Activated CD4-positive, alpha-beta T cell treated with anti-CD3 and anti-CD28 coated beads, Interleukin-10, Interleukin-2, amounts not matched to agents 100 ng/mL and 50 ng/mL, durations not matched to agents 16 hours and 8 hours (primary cell): ENCODE measurements around the gene CDR2.

Experiments
- DNase-seq: peaks from one replicate; pipeline ENCODE4 v3.0.0-alpha.2; 2020

Gene CDR2

GRCh38 chr16:22323173-22323958 is 51.1 kb downstream of the CDR2 start:
- no peak for DNase-seq

DNA sequence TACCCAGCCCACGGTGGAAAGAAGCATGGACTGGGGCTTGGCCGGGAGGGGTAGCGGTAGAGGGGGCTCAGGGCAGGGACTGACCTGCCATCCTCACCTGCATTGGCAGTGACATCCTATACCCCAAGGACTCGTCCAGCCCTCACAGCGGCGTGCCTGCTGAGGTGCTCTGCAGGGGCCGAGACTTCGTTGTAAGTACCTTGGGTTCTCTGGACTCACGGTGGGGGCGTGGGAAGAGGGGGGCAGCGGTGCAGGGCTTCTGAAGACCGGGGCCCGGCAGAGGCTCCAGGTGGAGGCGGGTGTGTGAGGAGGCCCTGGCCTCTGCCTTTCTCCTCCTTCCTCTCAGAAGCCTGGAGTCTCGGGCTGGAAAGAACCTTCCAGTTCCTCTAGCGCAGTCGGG is 51.7 kb downstream of the CDR2 start:
- no peak for DNase-seq

DNA sequence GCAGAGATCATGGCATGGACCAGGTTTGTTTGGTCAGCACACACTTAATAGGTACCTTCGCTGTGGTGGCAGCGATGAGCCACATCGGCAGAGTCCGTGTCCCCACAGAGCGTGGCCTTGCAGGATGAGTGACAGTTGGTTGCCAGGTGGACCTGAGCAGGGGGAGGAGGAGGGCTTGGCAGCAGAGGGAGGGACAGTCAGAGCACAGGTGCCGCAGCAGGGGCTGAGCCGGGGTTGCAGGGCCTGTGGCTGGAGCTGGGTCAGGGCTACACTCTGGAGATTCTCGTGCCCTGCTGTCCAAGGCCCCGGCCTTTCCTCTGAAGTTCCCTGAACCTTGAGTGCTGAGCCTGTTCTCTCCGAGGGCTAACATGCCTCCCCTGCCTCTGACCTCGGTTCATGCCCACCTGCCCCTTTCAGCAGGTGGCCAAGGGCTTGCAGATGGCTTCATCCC is 52.4 kb downstream of the CDR2 start:
- DNase-seq = no peak

DNA sequence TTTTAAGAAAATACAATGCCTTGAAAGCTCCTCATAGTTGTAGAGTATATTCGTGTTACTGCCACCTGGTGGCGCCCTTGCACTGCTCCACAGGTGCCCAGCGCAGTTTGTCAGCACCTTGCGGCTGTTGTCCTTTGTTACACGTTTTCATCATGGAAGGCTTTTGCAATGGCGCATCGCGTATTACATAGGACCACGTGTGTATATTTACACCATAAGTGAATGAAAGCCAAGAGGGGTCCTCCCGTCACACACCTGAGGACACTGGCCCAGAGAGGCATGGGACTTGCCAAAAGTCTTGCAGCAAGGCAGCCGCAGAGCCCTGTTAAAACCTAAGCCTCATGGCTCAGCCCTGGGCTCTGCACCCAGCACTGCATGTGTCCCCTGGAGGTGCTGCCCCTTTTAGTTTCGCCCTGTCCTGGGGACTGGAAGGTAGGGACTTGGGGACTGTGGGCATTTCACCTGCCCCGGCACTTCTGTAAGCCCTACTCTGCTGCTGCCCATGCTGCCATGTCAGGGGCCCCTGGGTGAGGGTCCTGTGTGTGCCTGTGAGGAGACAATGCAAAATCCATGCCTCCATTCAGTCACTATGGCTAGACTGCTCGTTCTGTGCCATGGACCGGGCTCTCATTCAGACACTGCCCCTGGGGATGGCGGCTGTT is 52.9 kb downstream of the CDR2 start:
- DNase-seq = peak; percentile 71

DNA sequence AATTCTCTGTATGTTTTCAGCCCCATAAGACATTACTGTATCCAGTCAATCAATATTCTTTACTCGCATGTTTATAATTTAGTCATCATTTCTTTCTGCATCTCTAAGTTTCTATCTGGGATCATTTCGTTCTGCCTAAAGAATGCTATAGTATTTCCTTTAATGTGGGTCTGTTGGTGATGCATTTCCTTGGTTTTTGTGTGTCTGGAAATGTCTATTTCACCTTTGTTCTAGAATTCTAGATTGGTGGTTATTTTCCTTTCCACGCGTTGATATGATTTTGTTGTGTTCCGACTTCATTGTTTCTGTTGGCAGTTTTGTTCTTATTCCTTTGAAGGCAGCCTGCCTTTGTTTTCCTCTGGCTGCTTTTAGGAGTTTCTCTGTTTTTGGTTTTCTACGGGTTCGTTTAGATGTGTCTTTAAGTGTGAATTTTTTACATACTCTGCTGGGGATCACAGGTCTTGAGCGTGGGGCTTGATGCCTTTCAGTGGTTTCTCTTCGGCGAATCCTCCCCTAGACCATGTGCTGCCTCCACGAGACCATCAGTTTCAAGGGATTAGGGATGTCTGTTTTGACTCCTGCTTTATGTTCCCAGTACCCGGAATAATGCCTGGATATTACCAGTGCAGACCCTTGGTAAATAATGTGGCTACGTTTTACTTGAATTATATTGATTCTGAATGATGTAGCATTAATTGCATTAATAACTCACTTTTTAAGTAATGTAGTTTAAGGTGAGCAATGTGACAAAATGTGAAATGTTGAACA is 53.7 kb downstream of the CDR2 start:
- DNase-seq = no peak

DNA sequence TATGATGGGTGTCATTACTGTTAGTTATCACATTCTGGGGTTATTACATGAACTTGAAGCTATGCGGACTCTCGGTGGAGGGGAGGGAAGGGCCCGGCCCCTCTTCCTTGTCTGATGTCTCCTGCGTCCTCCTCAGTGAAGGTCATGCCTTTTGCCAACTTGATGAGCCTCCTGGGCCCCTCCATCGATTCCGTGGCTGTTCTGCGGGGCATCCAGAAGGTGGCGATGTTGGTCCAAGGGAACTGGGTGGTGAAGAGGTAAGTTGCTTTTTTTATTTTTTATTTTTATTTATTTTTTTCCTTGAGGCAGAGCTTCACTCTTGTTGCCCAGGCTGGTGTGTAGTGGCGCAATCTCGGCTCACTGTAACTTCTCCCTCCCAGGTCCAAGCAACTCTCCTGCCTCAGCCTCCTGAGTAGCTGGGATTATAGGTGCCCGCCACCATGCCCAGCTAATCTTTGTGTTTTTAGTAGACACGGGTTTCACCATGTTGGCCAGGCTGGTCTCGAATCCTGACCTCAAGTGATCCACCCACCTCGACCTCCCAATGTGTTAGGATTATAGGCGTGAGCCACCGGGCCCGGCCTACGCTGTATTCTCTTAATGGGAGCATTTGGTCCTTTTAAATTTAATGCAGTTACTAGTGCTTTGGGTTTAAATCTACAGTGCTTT is 55.6 kb downstream of the CDR2 start:
- DNase-seq = peak; percentile 61

DNA sequence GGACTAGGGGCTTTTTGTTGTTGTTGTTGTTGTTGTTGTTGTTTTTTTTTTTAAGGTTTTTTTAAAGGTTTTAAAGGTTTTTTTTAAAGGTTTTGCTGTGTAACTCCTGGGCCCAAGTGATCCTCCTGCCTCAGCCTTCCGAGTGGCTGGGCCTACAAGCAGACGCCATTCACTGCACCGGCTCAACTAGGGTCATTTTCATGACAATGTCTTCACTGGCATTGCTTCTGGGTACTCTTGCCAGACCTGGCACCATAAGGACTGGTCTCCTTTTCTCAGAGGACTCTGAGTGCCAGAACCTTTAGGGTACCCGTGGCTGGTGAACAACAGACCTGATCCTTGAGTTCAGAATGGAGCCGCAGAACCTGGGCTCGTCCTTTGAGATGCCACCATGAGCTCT is 56.8 kb downstream of the CDR2 start:
- no peak for DNase-seq

GRCh38 chr16:22317001-22317530 is 57.4 kb downstream of the CDR2 start:
- DNase-seq = no peak

DNA sequence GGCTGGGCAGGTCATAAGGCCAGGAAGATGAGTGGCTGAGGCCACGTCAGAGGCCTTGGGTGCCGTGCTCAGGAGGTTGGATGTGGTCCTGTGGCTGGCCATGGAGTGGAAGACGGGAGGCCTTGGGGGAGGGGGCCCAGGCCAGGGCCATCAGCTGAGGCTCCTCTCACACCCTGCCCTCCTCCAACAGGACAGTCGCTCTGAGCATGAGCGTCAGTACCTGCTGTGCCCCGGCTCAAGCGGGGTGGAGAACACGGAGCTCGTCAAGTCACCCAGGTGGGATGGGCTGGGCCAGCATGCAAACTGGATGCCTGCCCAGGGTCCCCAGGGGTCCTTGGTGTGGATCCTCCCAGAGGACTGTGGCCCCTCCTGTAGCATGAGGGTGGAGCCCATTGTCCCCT is 58.0 kb downstream of the CDR2 start:
- no peak for DNase-seq

- DNase-seq = no peak
Measured at GRCh38 chr16:22315979-22316378, 58.4 kb downstream of the CDR2 start.

DNA sequence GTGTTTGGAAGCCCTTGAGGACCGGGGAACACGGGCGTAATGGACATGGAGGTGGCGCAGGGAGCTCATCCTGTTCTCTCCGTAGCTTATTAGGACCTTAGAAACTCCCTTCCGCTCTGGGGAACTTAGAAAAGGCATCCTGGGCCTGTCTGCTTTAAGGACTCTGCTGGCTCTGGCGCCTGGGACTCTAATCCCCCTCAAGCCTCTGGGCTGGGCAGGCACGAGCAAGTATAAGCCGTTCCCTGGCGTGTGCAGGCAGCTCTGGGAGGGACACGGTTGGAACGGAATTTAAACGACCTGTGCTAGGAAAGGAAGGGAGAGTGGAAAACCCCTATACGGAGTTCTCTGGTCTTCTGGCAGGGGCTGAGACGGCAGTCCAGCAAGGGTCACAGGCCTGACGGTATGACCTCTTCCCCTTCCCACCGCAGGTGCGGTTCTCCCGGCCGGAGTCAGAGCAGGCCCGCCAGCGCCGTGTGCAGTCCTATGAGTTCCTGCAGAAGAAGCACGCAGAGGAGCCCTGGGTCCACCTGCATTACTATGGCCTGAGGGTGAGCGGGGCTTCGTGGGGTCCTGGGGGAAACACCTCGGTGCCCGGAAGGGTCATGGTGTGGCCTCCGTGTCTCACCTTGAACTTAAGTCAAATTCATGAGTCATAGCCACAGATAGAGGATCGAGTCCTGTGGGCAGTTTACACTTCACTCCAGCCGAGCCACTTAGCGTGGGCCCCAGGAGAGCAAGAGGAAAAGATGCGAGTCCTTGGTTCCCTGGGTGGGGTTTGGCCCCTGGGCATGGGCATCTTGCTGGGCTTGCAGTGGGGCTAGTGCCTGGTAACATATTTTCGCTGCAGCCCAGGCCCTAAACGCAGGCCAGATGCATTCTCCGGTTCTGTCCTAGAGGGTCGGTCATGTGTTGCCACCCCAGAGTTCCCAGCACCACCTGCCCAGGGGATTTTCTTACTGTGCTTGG is 59.5 kb downstream of the CDR2 start:
- no peak for DNase-seq

GRCh38 chr16:22313876-22314470 is 60.4 kb downstream of the CDR2 start:
- no peak for DNase-seq

GRCh38 chr16:22312897-22313781 is 61.3 kb downstream of the CDR2 start:
- no peak for DNase-seq

DNA sequence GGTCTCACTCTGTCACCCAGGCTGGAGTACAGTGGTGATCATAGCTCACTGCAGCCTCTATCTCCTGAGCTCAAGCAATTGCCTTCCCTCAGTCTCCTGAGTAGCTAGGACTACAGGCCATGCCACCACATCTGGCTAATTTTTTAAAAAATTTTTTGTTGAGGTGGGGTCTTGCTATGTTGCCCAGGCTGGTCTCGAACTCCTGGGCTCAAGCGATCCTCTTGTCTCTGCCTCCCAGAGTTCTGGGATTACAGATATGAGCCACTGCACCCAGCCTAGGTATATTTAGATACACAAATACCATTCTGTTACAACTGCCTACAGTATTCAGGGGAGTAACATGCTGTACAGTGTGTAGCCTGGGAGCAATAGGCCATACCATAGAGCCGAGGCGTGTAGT is 62.9 kb downstream of the CDR2 start:
- DNase-seq = no peak

DNA sequence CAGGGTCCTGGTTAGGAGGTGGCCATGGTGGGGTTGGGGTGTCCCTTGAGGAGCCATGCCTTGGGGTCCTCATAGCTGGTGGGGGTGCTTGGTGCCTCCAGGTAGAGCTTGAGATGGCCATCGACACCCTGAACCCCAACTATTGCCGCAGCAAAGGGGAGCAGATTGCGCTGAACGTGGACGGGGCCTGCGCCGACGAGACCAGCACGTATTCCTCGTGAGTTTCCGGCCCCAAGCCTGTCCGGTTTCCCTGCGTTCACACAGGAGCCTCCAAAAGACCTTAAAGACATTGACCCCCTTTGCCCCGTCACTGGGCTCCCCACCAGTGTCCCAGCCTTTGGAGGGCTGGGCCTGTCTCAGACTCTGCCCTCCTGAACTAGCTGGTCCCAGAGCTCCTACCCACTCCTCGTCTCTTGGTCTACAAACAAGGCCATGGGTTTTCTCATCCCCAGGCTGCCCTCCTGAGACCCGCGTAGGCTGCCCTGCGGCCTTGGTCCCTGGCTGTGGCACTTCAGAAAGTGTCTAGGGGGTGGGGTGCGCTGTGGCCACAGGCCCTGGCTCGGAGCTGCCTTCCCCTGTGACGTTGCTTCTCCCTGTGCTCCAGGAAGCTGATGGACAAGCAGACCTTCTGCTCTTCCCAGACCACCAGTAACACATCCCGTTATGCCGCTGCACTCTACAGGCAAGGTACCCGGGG is 65.4 kb downstream of the CDR2 start:
- no peak for DNase-seq

DNA sequence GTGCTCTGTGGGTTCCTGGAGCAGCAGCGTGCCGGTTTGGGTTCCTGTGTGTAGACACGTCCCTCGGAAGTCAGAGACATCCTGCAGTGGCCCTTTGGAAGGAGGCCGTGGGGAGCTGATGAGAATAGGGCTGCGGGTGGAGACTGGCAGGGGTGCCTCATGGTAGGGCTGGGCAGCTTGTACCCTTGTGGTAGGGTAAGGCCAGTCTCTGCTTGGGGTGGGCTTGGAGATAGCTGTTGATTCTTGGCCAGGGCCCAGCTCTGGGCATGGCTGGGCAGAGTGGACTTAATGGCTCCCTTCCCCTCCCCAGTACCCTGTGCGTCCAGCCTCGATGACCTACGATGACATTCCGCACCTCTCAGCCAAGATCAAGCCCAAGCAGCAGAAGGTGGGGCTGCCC is 66.6 kb downstream of the CDR2 start:
- no peak for DNase-seq

DNA sequence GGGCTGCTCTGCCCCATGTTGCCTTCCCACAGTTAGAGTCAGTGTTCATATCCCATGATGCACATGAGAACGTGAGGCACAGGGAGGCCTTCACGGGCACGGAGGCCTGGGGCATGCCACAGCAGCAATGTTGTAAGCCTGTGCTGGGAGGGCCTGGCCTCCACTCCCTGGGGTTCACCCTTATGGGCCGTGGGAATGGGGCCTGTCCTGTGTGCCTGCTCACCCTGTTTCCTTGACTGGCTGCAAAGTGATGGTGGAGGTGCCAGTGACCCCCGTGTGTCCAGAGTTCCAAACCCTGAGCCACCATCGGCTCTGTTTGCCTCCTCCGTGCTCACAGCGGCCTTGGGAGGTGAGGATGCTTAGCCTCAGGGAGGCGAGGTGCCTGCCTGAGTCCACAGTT is 67.6 kb downstream of the CDR2 start:
- no peak for DNase-seq

DNA sequence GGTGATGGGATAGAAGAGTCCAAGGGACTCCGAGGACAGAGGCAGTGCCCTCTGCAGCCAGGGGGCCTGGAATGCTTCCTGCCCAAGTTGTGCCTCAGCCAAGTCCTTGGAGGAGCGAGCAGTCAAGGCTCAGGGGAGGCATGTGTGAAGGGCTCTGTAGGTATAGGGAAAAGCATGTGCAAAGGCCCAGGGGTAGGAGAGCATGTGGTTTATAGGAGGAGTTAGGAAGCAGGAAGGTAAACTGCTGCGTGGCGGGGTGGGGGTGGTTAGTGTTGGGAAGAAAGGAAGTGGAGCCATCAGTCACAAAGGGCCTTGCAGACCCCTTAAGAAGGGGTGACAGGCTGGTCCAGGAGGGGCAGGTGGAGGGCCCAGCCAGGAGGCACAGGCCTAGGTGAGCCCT is 70.0 kb downstream of the CDR2 start:
- DNase-seq = no peak

DNA sequence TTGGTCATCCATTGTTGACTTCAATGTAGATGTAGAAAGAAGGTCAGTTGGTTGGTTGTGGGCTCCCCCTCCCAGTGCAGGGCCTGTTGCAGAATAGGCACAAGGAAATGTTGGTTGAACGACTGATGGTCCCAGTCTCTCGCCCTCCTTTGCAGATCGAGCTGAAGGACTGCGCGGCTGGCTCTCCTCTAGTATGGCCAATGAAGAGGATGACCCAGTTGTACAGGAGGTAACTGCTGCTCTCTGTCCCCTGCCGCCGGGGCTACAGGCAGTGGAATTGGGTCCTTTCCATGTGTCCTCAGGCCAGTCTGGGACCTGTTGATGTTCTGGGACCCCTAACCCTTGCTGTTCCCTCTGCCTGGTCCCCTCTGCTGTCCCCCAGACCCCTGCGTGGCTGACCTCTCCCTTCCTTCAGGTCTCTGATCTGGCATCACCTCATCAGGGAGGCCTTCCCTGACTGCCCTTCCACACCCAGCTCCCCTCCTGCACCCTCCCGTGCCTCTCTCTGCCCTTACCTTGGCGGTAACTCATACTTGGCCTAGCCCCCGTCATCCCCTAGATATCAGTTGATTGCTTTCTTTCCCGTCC is 71.5 kb downstream of the CDR2 start:
- DNase-seq = no peak
